GM19025 (cell line): ENCODE results near the gene GRIK3.

Experiments used
- ATAC-seq: cut with Tn5 transposase; IDR thresholded peaks from one replicate; pipeline ENCODE4 v1.9.1; 2021; ENCODE audit warnings: mild to moderate bottlenecking, low read depth, moderate library complexity; ENCODE audit not compliant: unreplicated experiment

Gene GRIK3

GRCh38 chr1:36842448-36842847, 191.9 kb downstream of the GRIK3 start:
- ATAC-seq: no peak

- no peak for ATAC-seq
Observed at GRCh38 chr1:36839485-36839884, 194.8 kb downstream of the GRIK3 start.

- no peak for ATAC-seq
Observed at GRCh38 chr1:36838888-36839287, 195.4 kb downstream of the GRIK3 start.

- ATAC-seq: no peak
Observed at GRCh38 chr1:36836916-36837315, 197.4 kb downstream of the GRIK3 start.

- ATAC-seq: no peak
Observed at GRCh38 chr1:36836196-36836883, 198.0 kb downstream of the GRIK3 start.

GRCh38 chr1:36835696-36836095, 198.6 kb downstream of the GRIK3 start:
- no peak for ATAC-seq

GRCh38 chr1:36835017-36835695, 199.2 kb downstream of the GRIK3 start:
- no peak for ATAC-seq

GRCh38 chr1:36834586-36834985, 199.7 kb downstream of the GRIK3 start:
- no peak for ATAC-seq

- ATAC-seq: no peak
Observed at GRCh38 chr1:36831186-36831810, 203.0 kb downstream of the GRIK3 start.

GRCh38 chr1:36829961-36830360, 204.4 kb downstream of the GRIK3 start:
- ATAC-seq: no peak

GRCh38 chr1:36829066-36829465, 205.2 kb downstream of the GRIK3 start:
- ATAC-seq: no peak

GRCh38 chr1:36825226-36825625, 209.1 kb downstream of the GRIK3 start:
- ATAC-seq: no peak

- ATAC-seq: no peak
Observed at GRCh38 chr1:36824390-36824861, 209.9 kb downstream of the GRIK3 start.

GRCh38 chr1:36822648-36823047, 211.7 kb downstream of the GRIK3 start:
- ATAC-seq: no peak

- no peak for ATAC-seq
Observed at GRCh38 chr1:36821386-36821785, 212.9 kb downstream of the GRIK3 start.

- no peak for ATAC-seq
Observed at GRCh38 chr1:36818771-36819170, 215.5 kb downstream of the GRIK3 start.

GRCh38 chr1:36816348-36816747, 218.0 kb downstream of the GRIK3 start:
- ATAC-seq: no peak

GRCh38 chr1:36814774-36815173, 219.5 kb downstream of the GRIK3 start:
- ATAC-seq: no peak

GRCh38 chr1:36814083-36814482, 220.2 kb downstream of the GRIK3 start:
- ATAC-seq: no peak

GRCh38 chr1:36807262-36807661, 227.1 kb downstream of the GRIK3 start:
- ATAC-seq: no peak

GRCh38 chr1:36805979-36806640, 228.2 kb downstream of the GRIK3 start:
- ATAC-seq: no peak
